ENCODE measurements around the gene PJA1. TPM values are rescaled to one million over a fixed set of nuclear protein-coding genes. Genes with fewer than 3 reads are reported as not detected.

The PJA1 gene
- total RNA-seq, 1 experiment from 2014 or later: 13.4 TPM

GRCh38 chrX:69138118-69138390, 27.2 kb downstream of the PJA1 start:
- POLR2A ChIA-PET: no interaction called here
- no peaks in the 10 kb centered on the region for H3K27me3 Mint-ChIP-seq (ENCODE audit: insufficient read depth, unreplicated experiment)
- intact Hi-C loops (cut with micrococcal nuclease; ENCODE audit: unreplicated experiment): no loop called here

GRCh38 chrX:69137371-69138117, 27.7 kb downstream of the PJA1 start:
- H3K4me1 ChIP-seq: no peaks in the 10 kb centered on the region
- no TSS peak for BruUV-seq (replicated peaks)
- H3K27me3 Mint-ChIP-seq (ENCODE audit: insufficient read depth, unreplicated experiment): no peaks in the 10 kb centered on the region
- H3K27ac Mint-ChIP-seq (ENCODE audit: unreplicated experiment): no peak overlapping the region
- H3K36me3 ChIP-seq (ENCODE audit: control insufficient read depth, insufficient read depth, low read length): no peaks in the 10 kb centered on the region
- no peak overlapping the region for H3K4me3 ChIP-seq (ENCODE audit: low read depth, low read length)
- H3K4me1 Mint-ChIP-seq (ENCODE audit: low read depth, unreplicated experiment): peaks cover 9% of the 10 kb centered on the region
- H3K4me3 Mint-ChIP-seq (ENCODE audit: unreplicated experiment): no peak overlapping the region
- intact Hi-C loops (cut with micrococcal nuclease; ENCODE audit: unreplicated experiment): no loop called here
- ChIA-PET CTCF (no interaction called here), POLR2A (no interaction called here)
- no peak for TF ChIP-seq CTCF (IDR thresholded peaks at IDR 0.05; ENCODE audit: insufficient read depth in 1 of 2, low read depth in 1 of 2, low read length in 1 of 2, severe bottlenecking in 1 of 2, unreplicated experiment in 1 of 2)
- H3K36me3 Mint-ChIP-seq (ENCODE audit: insufficient read depth, unreplicated experiment): no peaks in the 10 kb centered on the region
- DNase-seq: no peak
- no peaks in the 10 kb centered on the region for H3K9me3 ChIP-seq
- no peaks in the 10 kb centered on the region for H3K27me3 ChIP-seq (replicated peaks; ENCODE audit: control insufficient read depth, insufficient read depth, low read length)
- H3K9me3 Mint-ChIP-seq (ENCODE audit: unreplicated experiment): no peaks in the 10 kb centered on the region

More at GRCh38 chrX:69138118-69138390, 27.2 kb downstream of the PJA1 start:
- H3K4me3 Mint-ChIP-seq (ENCODE audit: unreplicated experiment): no peak overlapping the region
- no peak for DNase-seq
- Histone ChIP-seq H3K9me3 (no peaks in the 10 kb centered on the region), H3K4me3 (ENCODE audit: low read depth, low read length) (no peak overlapping the region), H3K36me3 (ENCODE audit: control insufficient read depth, insufficient read depth, low read length) (no peaks in the 10 kb centered on the region), H3K27me3 (replicated peaks; ENCODE audit: control insufficient read depth, insufficient read depth, low read length) (no peaks in the 10 kb centered on the region), H3K4me1 (no peaks in the 10 kb centered on the region)
- no peak overlapping the region for H3K27ac Mint-ChIP-seq (ENCODE audit: unreplicated experiment)
- CTCF ChIA-PET: no interaction called here
- H3K4me1 Mint-ChIP-seq (ENCODE audit: low read depth, unreplicated experiment): peaks cover 9% of the 10 kb centered on the region
- no peaks in the 10 kb centered on the region for H3K9me3 Mint-ChIP-seq (ENCODE audit: unreplicated experiment)
- BruUV-seq (replicated peaks): no TSS peak
- no peaks in the 10 kb centered on the region for H3K36me3 Mint-ChIP-seq (ENCODE audit: insufficient read depth, unreplicated experiment)
- TF ChIP-seq CTCF (IDR thresholded peaks at IDR 0.05; ENCODE audit: insufficient read depth in 1 of 2, low read depth in 1 of 2, low read length in 1 of 2, severe bottlenecking in 1 of 2, unreplicated experiment in 1 of 2): no peak

GRCh38 chrX:69136546-69137331, 28.5 kb downstream of the PJA1 start:
- Histone ChIP-seq H3K36me3 (ENCODE audit: control insufficient read depth, insufficient read depth, low read length) (no peaks in the 10 kb centered on the region), H3K4me1 (no peaks in the 10 kb centered on the region), H3K9me3 (no peaks in the 10 kb centered on the region), H3K4me3 (ENCODE audit: low read depth, low read length) (no peak overlapping the region), H3K27me3 (replicated peaks; ENCODE audit: control insufficient read depth, insufficient read depth, low read length) (no peaks in the 10 kb centered on the region)
- ChIA-PET CTCF (no interaction called here), POLR2A (no interaction called here)
- BruUV-seq (replicated peaks): no TSS peak
- H3K9me3 Mint-ChIP-seq (ENCODE audit: unreplicated experiment): no peaks in the 10 kb centered on the region
- peaks cover 9% of the 10 kb centered on the region for H3K4me1 Mint-ChIP-seq (ENCODE audit: low read depth, unreplicated experiment)
- TF ChIP-seq CTCF (IDR thresholded peaks at IDR 0.05; ENCODE audit: insufficient read depth in 1 of 2, low read depth in 1 of 2, low read length in 1 of 2, severe bottlenecking in 1 of 2, unreplicated experiment in 1 of 2): no peak
- no peak overlapping the region for H3K27ac Mint-ChIP-seq (ENCODE audit: unreplicated experiment)
- DNase-seq: no peak
- no peaks in the 10 kb centered on the region for H3K27me3 Mint-ChIP-seq (ENCODE audit: insufficient read depth, unreplicated experiment)
- no peak overlapping the region for H3K4me3 Mint-ChIP-seq (ENCODE audit: unreplicated experiment)
- H3K36me3 Mint-ChIP-seq (ENCODE audit: insufficient read depth, unreplicated experiment): no peaks in the 10 kb centered on the region
- intact Hi-C loops (cut with micrococcal nuclease; ENCODE audit: unreplicated experiment): no loop called here

All from Caco-2 (cell line).